Activated CD4-positive, alpha-beta T cell treated with anti-CD3 and anti-CD28 coated beads, Interleukin-10, Interleukin-2, amounts not matched to agents 100 ng/mL and 50 ng/mL, durations not matched to agents 16 hours and 8 hours (primary cell): ENCODE data around the gene GPR158.

Experiments used
- DNase-seq: peaks from one replicate; pipeline ENCODE4 v3.0.0-alpha.2; 2020

The GPR158 gene

GRCh38 chr10:25508112-25508815 is 333.5 kb downstream of the GPR158 start:
- DNase-seq: no peak

- no peak for DNase-seq
Observed at GRCh38 chr10:25509151-25509550, 334.4 kb downstream of the GPR158 start.

DNA sequence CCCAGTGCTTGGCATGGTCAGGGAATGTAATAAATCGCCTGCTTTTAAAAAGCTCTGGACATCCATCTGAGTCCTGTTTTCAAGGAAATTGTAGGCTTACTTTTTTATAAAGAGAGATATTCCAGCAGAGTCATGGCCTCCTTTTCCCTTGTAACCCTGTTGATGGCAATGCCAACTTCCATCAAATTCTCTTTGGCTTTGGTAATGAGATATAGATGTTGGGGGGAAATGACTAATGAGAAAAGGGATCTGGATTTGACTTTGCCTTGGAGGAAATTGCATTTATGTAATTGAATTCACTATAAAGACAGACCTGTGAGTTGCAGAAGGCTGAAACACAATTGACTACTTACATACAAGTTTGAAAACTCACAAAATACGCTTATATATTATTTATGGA is 347.5 kb downstream of the GPR158 start:
- DNase-seq: no peak

DNA sequence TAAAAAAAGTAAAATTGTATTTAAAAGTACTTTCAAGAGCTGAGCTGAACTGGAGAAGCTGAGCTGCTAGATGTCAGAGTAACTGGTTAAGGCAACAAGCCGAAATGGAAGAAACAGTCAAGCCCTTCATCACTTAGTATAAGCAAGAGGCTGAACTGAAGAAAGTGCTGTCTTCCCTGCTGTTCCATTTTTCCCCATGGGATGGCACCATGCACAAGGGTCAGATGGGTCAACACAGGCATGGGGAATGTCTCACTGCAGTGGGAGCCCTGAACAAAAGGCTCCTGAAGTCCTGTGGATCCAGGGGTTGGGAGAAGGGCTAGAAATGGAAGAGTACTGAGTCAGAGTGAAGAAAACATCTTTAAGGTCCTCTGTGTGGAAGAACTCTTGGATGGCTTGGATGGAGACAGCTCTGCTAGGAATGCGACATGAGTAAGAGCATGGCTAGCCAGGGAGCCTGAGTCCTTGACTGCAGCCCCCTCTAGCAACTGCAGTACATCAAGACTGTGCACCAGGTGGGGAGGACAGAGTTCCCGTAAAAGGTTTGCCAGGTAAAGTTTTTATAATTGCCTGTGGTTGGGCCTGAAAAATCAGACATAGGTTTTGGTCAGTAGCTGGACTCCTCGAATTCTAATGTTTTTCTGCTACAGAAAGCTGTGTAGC is 348.3 kb downstream of the GPR158 start:
- no peak for DNase-seq

- no peak for DNase-seq
Observed at GRCh38 chr10:25530306-25530705, 355.5 kb downstream of the GPR158 start.

GRCh38 chr10:25531457-25532061 is 356.8 kb downstream of the GPR158 start:
- DNase-seq: no peak

GRCh38 chr10:25532213-25532612 is 357.4 kb downstream of the GPR158 start:
- no peak for DNase-seq

- DNase-seq: no peak
Observed at GRCh38 chr10:25536027-25536426, 361.2 kb downstream of the GPR158 start.

GRCh38 chr10:25547382-25547781 is 372.6 kb downstream of the GPR158 start:
- no peak for DNase-seq

GRCh38 chr10:25552283-25552919 is 377.6 kb downstream of the GPR158 start:
- DNase-seq: no peak

- DNase-seq: no peak
Observed at GRCh38 chr10:25555865-25556264, 381.1 kb downstream of the GPR158 start.

- no peak for DNase-seq
Observed at GRCh38 chr10:25556457-25556856, 381.7 kb downstream of the GPR158 start.

DNA sequence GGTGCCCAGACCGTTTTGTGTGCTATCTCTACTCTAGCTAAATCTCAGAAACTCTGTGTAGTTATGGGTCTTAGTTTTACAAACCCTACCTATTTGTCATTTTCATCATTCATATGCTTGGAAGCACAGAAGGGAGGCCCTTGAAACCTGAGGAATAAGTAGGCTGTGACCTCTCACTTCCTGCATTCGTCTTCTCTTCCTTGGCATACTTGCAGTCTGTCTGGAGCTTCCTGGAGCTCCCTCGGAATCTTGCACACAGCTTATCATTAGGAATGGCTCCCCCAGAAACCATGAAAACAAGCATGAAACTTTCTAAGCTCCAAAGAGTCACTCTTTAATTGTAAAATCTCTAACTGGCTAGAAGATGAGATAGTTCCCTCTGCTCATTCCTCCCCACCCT is 382.3 kb downstream of the GPR158 start:
- DNase-seq: no peak

- DNase-seq: no peak
Observed at GRCh38 chr10:25561758-25562157, 387.0 kb downstream of the GPR158 start.

DNA sequence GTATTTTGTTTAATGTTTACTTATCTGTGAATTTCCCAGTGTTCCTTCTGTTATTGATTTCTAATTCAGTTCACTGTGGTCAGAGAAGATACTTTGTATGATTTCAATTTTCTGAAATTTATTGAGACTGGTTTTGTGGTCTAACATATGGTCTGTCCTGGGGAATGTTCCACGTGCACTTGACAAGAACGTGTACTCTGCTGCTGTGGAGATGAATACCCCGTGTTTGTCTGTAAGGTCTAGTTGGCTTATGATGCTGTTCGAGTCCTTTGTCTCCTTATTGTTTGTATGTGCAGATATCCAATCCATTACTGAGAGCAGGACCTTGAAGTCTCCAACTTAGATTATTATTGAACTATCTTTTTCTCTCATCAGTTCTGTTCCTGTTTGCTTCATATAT is 387.7 kb downstream of the GPR158 start:
- DNase-seq: no peak

DNA sequence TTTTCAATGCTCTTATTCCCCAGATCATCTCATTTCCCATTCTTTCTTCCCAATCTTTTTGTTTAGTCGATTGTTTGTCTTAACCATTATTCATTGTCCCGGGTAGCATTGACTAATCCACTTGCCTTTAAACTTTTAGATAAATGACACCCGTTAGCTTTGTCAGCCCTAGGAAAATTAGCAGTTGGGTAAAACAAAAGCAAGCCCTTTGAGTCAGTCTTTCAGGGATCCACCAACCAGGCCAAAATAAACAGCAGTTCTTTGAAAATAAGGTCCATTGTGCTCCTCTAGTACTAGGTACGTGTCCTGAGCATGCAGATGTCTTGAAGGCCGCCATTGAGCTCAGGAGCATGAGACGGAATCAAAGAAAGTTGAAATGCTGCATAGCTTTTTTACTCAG is 389.6 kb downstream of the GPR158 start:
- DNase-seq: no peak

GRCh38 chr10:25565570-25565969 is 390.8 kb downstream of the GPR158 start:
- no peak for DNase-seq

DNA sequence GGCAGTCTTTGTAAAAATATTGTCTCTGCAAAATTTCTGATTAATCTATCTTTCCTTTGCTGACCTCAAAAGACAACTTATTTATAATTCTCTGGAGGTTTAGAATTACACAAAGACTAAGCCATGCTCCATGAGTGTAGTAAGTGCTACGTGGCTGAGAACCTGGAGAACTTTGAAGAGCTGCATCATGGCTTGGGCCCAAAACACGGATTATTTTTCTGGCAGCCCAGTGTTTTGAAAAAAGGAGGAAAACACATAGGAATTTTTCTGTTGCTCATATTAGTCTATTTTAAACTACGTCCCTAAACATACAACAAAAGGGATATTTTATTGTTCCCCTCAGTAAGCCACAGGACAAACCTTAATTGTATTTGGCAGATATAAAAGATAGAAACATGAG is 398.5 kb downstream of the GPR158 start:
- DNase-seq: no peak

DNA sequence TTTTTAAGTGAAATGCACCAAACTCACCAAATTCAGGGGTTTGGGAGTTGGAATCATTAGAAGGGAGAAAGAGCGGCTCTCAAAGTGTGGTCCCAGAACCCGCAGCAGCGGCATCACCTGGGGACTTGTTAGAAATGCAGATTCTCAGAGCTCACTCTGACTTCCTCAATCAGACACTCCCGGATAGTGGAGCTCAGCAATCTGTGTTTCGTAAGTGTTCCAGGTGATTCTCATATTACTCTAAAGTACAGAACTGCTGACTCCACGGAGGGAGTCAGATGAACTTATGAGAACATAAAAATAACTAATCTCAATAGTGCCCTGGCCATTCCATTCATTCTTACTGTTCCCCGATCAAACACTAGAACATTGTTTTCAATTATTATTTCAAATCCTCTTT is 400.5 kb downstream of the GPR158 start:
- no peak for DNase-seq

GRCh38 chr10:25578061-25578460 is 403.3 kb downstream of the GPR158 start:
- DNase-seq: no peak

DNA sequence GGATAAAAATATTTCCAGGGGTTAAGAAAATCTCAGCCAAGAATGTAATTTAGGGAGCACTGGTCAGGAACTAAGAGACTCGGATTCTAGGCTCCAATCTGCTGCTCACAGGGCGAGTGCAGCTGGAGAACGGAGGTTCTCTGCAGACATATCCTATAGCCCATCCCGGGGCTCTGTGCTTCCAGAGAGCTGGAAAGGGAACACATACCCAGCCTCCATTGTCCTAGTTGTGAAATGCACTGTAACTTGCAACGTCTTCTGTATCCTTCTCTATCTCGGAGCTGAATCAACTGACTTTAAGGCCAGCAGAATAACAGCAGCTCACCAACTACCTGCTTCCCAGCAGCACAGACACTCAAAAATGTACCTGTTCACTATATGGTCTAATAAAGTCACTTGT is 408.2 kb downstream of the GPR158 start:
- no peak for DNase-seq

- no peak for DNase-seq
Observed at GRCh38 chr10:25600651-25601050, 425.9 kb downstream of the GPR158 start.

GRCh38 chr10:25604591-25604990 is 429.8 kb downstream of the GPR158 start:
- DNase-seq: no peak

GRCh38 chr10:25614652-25615051 is 439.9 kb downstream of the GPR158 start:
- DNase-seq: no peak
